Measurements from ENCODE around the gene SRGN. TPM values are rescaled to one million over a fixed set of nuclear protein-coding genes. Genes with fewer than 3 reads are reported as not detected.
A peak's percentile ranks its signal among the peaks of the same experiment; 100 is the strongest.

Gene SRGN
- total RNA-seq, 4 donors from 2014 or later: 90.0 to 313 (median 105) TPM

- H3K9me3 ChIP-seq: no peaks in the 10 kb centered on the region
- H3K4me3 ChIP-seq: peak within 1 kb of the TSS; percentile 90 to 100 (median 96)
- peak within 1 kb of the TSS; percentile 97 to 100 (median 98) for H3K27ac ChIP-seq
- H3K36me3 ChIP-seq: no peaks in the 10 kb centered on the region
- peaks cover 0 to 34% (median 16%) of the 10 kb centered on the region in 4 donors for H3K4me1 ChIP-seq
- peak in 3 of 5 experiments; percentile 12 to 64 (median 45) for TF ChIP-seq CTCF (IDR thresholded peaks at IDR 0.05)
- TF ChIP-seq EP300 (IDR thresholded peaks at IDR 0.05): peak; percentile 93 to 100
- TF ChIP-seq POLR2A (IDR thresholded peaks at IDR 0.05): peak; percentile 89 to 99
- 0 to 1% methylated on average over 37 to 41 of the region's 82 CpGs for WGBS, 2 donors
- no peaks in the 10 kb centered on the region for H3K27me3 ChIP-seq
- peak; percentile 98 for DNase-seq (ENCODE audit: low spot score in 2 of 2)
Measured at GRCh38 chr10:69123747-69124562, 36.1 kb downstream of the SRGN start, which contains the start of gene VPS26A. VPS26A (plus strand) TSS chr10:69124178; CDS start chr10:69124278, 100 bp downstream.

GRCh38 chr10:69124563-69125268 lies 36.8 kb downstream of the SRGN start:
- peak overlapping the region; percentile 90 to 100 (median 96) for H3K4me3 ChIP-seq
- no peaks in the 10 kb centered on the region for H3K36me3 ChIP-seq
- H3K27me3 ChIP-seq: no peaks in the 10 kb centered on the region
- peaks cover 0 to 41% (median 16%) of the 10 kb centered on the region in 4 donors for H3K4me1 ChIP-seq
- H3K27ac ChIP-seq: peak overlapping the region; percentile 96 to 100 (median 97)
- WGBS, 2 donors: 1% methylated on average over 21 of the region's 26 CpGs
- no peak for DNase-seq (ENCODE audit: low spot score in 2 of 2)
- H3K9me3 ChIP-seq: no peaks in the 10 kb centered on the region
- TF ChIP-seq POLR2A (IDR thresholded peaks at IDR 0.05): no peak
- no peak for TF ChIP-seq CTCF (IDR thresholded peaks at IDR 0.05)
- TF ChIP-seq EP300 (IDR thresholded peaks at IDR 0.05): peak in 1 of 2 donors; percentile 26

GRCh38 chr10:69125554-69125953 lies 37.7 kb downstream of the SRGN start:
- Histone ChIP-seq H3K4me3 (peak overlapping the region in 1 of 4 donors; percentile 100), H3K4me1 (peaks cover 0 to 50% (median 16%) of the 10 kb centered on the region in 4 donors), H3K9me3 (no peaks in the 10 kb centered on the region), H3K27ac (no peak overlapping the region), H3K36me3 (no peaks in the 10 kb centered on the region), H3K27me3 (no peaks in the 10 kb centered on the region)
- WGBS, 2 donors: 65 to 80% methylated on average over 1 of the region's 1 CpG
- DNase-seq (ENCODE audit: low spot score in 2 of 2): no peak
- TF ChIP-seq EP300 (IDR thresholded peaks at IDR 0.05) (no peak), POLR2A (IDR thresholded peaks at IDR 0.05) (no peak), CTCF (IDR thresholded peaks at IDR 0.05) (no peak)

GRCh38 chr10:69130251-69130650 lies 42.3 kb downstream of the SRGN start:
- H3K27me3 ChIP-seq: no peaks in the 10 kb centered on the region
- no peak overlapping the region for H3K27ac ChIP-seq
- H3K4me3 ChIP-seq: no peak overlapping the region
- peaks cover 0 to 42% (median 7%) of the 10 kb centered on the region in 4 donors for H3K4me1 ChIP-seq
- WGBS, 2 donors: 36 to 44% methylated on average over 2 of the region's 2 CpGs
- H3K9me3 ChIP-seq: no peaks in the 10 kb centered on the region
- DNase-seq (ENCODE audit: low spot score in 2 of 2): no peak
- peaks cover 0 to 19% (median 0%) of the 10 kb centered on the region in 3 donors for H3K36me3 ChIP-seq
- TF ChIP-seq EP300 (IDR thresholded peaks at IDR 0.05): no peak
- no peak for TF ChIP-seq POLR2A (IDR thresholded peaks at IDR 0.05)
- no peak for TF ChIP-seq CTCF (IDR thresholded peaks at IDR 0.05)

All from tibial nerve (tissue), 4 donors.